Measurements from ENCODE around the gene AQP10.
"Not testable (repeated sequence)": the region's sequence is repeated elsewhere in the genome, so short reads cannot be mapped to it uniquely, and the experiment has no call there.

Gene AQP10

DNA sequence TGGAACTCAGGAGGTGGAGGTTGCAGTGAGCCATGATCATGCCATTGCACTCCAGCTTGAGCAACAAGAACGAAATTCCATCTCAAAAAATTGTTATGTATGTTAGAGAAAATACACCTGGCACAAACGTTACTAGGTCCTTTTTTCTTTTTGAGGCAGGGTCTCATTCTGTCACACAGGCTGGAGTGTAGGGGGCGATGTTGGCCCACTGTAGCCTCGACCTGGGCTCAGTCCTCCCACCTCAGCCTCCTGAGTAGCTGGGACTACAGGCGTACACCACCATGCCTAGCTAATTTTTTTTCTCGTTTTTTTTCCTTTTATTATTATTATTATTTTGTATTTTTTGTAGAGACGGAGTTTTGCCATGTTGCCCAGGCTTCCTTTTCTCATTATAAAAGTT, 44.1 kb upstream of the AQP10 start:
- Histone ChIP-seq H3K4me3 (ENCODE audit: low read length, poor library complexity, severe bottlenecking) (no peak overlapping the region), H3K36me3 (ENCODE audit: insufficient read depth, low read length) (no peaks in the 10 kb centered on the region; the same call in 1 of the 2 replicates), H4K20me1 (ENCODE audit: insufficient read depth, low read length, poor library complexity, severe bottlenecking) (no peaks in the 10 kb centered on the region), H3K4me2 (ENCODE audit: low read depth, low read length, poor library complexity, severe bottlenecking) (no peak overlapping the region), H3K79me2 (ENCODE audit: insufficient read depth, low read length) (peaks cover 13% of the 10 kb centered on the region), H3K9me2 (replicated peaks; ENCODE audit: low read depth, low read length) (no peaks in the 10 kb centered on the region), H3K9me3 (ENCODE audit: insufficient read depth, low read depth, low read length) (no peaks in the 10 kb centered on the region), H3K9ac (ENCODE audit: low read depth, low read length, poor library complexity, severe bottlenecking) (no peak overlapping the region), H2AFZ (ENCODE audit: low read length) (no peak overlapping the region), H3K27me3 (ENCODE audit: insufficient read depth, low read length, poor library complexity, severe bottlenecking) (no peaks in the 10 kb centered on the region), H3F3A (ENCODE audit: low read depth) (no peaks in the 10 kb centered on the region), H3K4me1 (ENCODE audit: insufficient read depth, low read length, poor library complexity, severe bottlenecking) (peaks cover 13% of the 10 kb centered on the region)
- no peak for TF ChIP-seq EZH2phosphoT487 (IDR thresholded peaks at IDR 0.05; ENCODE audit: borderline replicate concordance)
- TF ChIP-seq, protein P1, sequence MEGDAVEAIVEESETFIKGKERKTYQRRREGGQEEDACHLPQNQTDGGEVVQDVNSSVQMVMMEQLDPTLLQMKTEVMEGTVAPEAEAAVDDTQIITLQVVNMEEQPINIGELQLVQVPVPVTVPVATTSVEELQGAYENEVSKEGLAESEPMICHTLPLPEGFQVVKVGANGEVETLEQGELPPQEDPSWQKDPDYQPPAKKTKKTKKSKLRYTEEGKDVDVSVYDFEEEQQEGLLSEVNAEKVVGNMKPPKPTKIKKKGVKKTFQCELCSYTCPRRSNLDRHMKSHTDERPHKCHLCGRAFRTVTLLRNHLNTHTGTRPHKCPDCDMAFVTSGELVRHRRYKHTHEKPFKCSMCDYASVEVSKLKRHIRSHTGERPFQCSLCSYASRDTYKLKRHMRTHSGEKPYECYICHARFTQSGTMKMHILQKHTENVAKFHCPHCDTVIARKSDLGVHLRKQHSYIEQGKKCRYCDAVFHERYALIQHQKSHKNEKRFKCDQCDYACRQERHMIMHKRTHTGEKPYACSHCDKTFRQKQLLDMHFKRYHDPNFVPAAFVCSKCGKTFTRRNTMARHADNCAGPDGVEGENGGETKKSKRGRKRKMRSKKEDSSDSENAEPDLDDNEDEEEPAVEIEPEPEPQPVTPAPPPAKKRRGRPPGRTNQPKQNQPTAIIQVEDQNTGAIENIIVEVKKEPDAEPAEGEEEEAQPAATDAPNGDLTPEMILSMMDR (conservative IDR thresholded peaks at IDR 0.05; ENCODE audit: low read length): peak; percentile 52

DNA sequence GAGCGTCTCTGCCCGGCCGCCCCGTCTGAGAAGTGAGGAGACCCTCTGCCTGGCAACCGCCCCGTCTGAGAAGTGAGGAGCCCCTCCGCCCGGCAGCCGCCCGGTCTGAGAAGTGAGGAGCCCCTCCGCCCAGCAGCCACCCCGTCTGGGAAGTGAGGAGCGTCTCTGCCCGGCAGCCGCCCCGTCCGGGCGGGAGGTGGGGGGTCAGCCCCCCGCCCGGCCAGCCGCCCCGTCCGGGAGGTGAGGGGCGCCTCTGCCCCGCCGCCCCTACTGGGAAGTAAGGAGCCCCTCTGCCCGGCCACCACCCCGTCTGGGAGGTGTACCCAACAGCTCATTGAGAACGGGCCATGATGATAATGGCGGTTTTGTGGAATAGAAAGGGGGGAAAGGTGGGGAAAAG, 33.3 kb upstream of the AQP10 start:
- not testable (repeated sequence) for H3K4me1 ChIP-seq (ENCODE audit: insufficient read depth, low read length, poor library complexity, severe bottlenecking); H3K9ac ChIP-seq (ENCODE audit: low read depth, low read length, poor library complexity, severe bottlenecking); H3K79me2 ChIP-seq (ENCODE audit: insufficient read depth, low read length); H3K36me3 ChIP-seq (ENCODE audit: insufficient read depth, low read length); H3K27me3 ChIP-seq (ENCODE audit: insufficient read depth, low read length, poor library complexity, severe bottlenecking); H3K4me2 ChIP-seq (ENCODE audit: low read depth, low read length, poor library complexity, severe bottlenecking); H3K4me3 ChIP-seq (ENCODE audit: low read length, poor library complexity, severe bottlenecking); H2AFZ ChIP-seq (ENCODE audit: low read length); H3K9me2 ChIP-seq (replicated peaks; ENCODE audit: low read depth, low read length); H3F3A ChIP-seq (ENCODE audit: low read depth); H4K20me1 ChIP-seq (ENCODE audit: insufficient read depth, low read length, poor library complexity, severe bottlenecking); H3K9me3 ChIP-seq (ENCODE audit: insufficient read depth, low read depth, low read length)

DNA sequence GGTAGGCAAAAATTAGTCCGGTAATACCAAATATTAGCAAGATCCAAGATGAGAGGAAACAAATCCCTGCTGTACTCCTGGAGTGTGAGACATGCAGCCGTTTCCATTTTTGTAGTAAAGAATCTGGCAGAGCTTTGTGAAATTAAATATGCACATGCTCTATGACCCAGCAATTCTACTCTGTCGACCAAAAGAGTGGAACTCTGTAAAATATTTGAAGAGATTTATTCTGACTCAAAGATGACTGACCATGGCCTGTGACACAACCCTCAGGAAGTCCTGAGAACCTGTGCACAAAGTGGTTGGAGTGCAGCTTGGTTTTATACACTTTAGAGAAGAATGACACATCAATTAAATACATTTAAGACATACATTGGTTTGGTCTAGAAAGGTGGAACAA, 32.2 kb upstream of the AQP10 start:
- TF ChIP-seq, protein P1 (conservative IDR thresholded peaks at IDR 0.05; ENCODE audit: low read length): no peak
- no peak for TF ChIP-seq EZH2phosphoT487 (IDR thresholded peaks at IDR 0.05; ENCODE audit: borderline replicate concordance)
- H3K27me3 ChIP-seq (ENCODE audit: insufficient read depth, low read length, poor library complexity, severe bottlenecking): no peaks in the 10 kb centered on the region
- H3K9me2 ChIP-seq (replicated peaks; ENCODE audit: low read depth, low read length): no peaks in the 10 kb centered on the region
- no peak overlapping the region for H3K4me3 ChIP-seq (ENCODE audit: low read length, poor library complexity, severe bottlenecking)
- no peak overlapping the region for H3K4me2 ChIP-seq (ENCODE audit: low read depth, low read length, poor library complexity, severe bottlenecking)
- no peaks in the 10 kb centered on the region for H3K79me2 ChIP-seq (ENCODE audit: insufficient read depth, low read length)
- H4K20me1 ChIP-seq (ENCODE audit: insufficient read depth, low read length, poor library complexity, severe bottlenecking): no peaks in the 10 kb centered on the region
- no peaks in the 10 kb centered on the region for H3K9me3 ChIP-seq (ENCODE audit: insufficient read depth, low read depth, low read length)
- H2AFZ ChIP-seq (ENCODE audit: low read length): no peak overlapping the region
- H3F3A ChIP-seq (ENCODE audit: low read depth): no peaks in the 10 kb centered on the region
- no peaks in the 10 kb centered on the region for H3K4me1 ChIP-seq (ENCODE audit: insufficient read depth, low read length, poor library complexity, severe bottlenecking)
- H3K36me3 ChIP-seq (ENCODE audit: insufficient read depth, low read length): no peaks in the 10 kb centered on the region
- H3K9ac ChIP-seq (ENCODE audit: low read depth, low read length, poor library complexity, severe bottlenecking): no peak overlapping the region

DNA sequence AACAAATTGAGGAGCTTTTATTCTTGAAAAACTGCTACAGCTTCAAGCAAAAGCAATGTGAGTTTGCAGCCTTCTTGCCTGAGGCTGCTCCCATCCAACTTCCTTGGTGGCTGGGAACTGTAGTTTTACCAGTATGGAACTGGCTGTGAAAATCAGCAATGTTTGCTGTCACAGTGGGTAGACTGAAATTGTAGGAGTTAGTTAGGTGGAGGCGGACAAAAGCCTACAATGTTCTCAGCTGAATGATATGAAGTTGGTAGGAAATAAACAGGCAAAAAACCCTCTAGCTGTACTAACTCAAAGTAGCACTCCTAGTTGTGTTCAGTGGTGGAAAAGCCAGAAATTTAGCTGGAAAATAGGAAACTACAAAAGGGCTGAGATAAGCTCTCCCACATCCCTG, 30.0 kb upstream of the AQP10 start:
- no peaks in the 10 kb centered on the region for H3K4me1 ChIP-seq (ENCODE audit: insufficient read depth, low read length, poor library complexity, severe bottlenecking)
- no peak overlapping the region for H3K4me3 ChIP-seq (ENCODE audit: low read length, poor library complexity, severe bottlenecking)
- no peak overlapping the region for H2AFZ ChIP-seq (ENCODE audit: low read length)
- no peaks in the 10 kb centered on the region for H3K9me2 ChIP-seq (replicated peaks; ENCODE audit: low read depth, low read length)
- H3K79me2 ChIP-seq (ENCODE audit: insufficient read depth, low read length): no peaks in the 10 kb centered on the region
- no peak overlapping the region for H3K9ac ChIP-seq (ENCODE audit: low read depth, low read length, poor library complexity, severe bottlenecking)
- H3K36me3 ChIP-seq (ENCODE audit: insufficient read depth, low read length): no peaks in the 10 kb centered on the region
- H3F3A ChIP-seq (ENCODE audit: low read depth): no peaks in the 10 kb centered on the region
- H3K4me2 ChIP-seq (ENCODE audit: low read depth, low read length, poor library complexity, severe bottlenecking): no peak overlapping the region
- peaks cover 11% of the 10 kb centered on the region for H3K9me3 ChIP-seq (ENCODE audit: insufficient read depth, low read depth, low read length)
- H4K20me1 ChIP-seq (ENCODE audit: insufficient read depth, low read length, poor library complexity, severe bottlenecking): no peaks in the 10 kb centered on the region
- TF ChIP-seq, protein P1 (conservative IDR thresholded peaks at IDR 0.05; ENCODE audit: low read length): no peak
- TF ChIP-seq EZH2phosphoT487 (IDR thresholded peaks at IDR 0.05; ENCODE audit: borderline replicate concordance): no peak
- H3K27me3 ChIP-seq (ENCODE audit: insufficient read depth, low read length, poor library complexity, severe bottlenecking): no peaks in the 10 kb centered on the region
